GM23248 (cell line): ENCODE results near the gene SLC44A5.

Source experiments
- EZH2 ChIP-seq: fragments of 200-600 bp; sonication (generic); IDR thresholded peaks from 2 replicates; pipeline ENCODE4 v1.6.1; 2018; ENCODE audit warnings: antibody characterized with exemption, mild to moderate bottlenecking; ENCODE audit not compliant: insufficient read depth, poor library complexity, severe bottlenecking
- EZH2phosphoT487 ChIP-seq: fragments of 200-600 bp; sonication (generic); IDR thresholded peaks from 2 replicates; pipeline ENCODE4 v1.6.1; 2018; ENCODE audit warnings: antibody characterized with exemption, moderate library complexity, mild to moderate bottlenecking, low read depth; ENCODE audit not compliant: insufficient read depth

- TF ChIP-seq EZH2phosphoT487 (no peak), EZH2 (no peak)
Observed at GRCh38 chr1:75361260-75361659, 249.7 kb downstream of the SLC44A5 start.
